ENCODE measurements around the gene DNAJC4. TPM values are rescaled to one million over a fixed set of nuclear protein-coding genes. Genes with fewer than 3 reads are reported as not detected.
A peak's percentile ranks its signal among the peaks of the same experiment; 100 is the strongest.

Gene DNAJC4
- total RNA-seq, 3 donors from 2014 or later: 23.6 to 33.5 (median 32.6) TPM

DNA sequence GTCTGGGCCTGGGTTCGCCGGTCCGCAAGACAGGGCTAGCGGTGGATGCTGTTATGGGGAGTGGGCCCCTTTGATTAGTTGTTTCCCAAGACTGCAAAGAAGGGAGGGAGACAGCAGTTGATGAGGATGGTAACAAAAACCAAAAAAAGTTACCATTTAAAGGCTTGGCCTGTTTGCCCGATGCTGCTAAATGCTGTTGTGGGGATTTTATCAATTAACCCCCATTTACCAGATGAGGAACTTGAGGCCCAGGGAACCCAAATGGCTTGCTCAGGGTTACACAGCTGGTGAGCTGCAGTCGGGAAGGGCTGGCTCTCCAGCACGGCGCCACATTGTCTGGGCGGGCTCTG lies 7.7 kb upstream of the DNAJC4 start:
- Histone ChIP-seq H3K27me3 (no peaks in the 10 kb centered on the region), H3K4me3 (no peak overlapping the region)

DNA sequence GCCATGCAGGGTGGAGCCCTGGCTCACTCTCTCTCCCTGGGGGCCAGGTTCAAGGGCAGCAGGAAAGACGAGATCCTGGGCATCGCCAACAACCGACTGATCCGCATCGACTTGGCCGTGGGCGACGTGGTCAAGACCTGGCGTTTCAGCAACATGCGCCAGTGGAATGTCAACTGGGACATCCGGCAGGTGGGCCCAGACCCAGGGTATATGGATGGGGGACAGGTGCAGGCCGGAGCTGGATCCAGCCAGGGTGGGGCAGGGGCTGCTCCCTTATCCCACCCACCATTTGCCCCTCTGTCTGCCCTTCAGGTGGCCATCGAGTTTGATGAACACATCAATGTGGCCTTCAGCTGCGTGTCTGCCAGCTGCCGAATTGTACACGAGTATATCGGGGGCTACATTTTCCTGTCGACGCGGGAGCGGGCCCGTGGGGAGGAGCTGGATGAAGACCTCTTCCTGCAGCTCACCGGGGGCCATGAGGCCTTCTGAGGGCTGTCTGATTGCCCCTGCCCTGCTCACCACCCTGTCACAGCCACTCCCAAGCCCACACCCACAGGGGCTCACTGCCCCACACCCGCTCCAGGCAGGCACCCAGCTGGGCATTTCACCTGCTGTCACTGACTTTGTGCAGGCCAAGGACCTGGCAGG lies 7.2 kb upstream of the DNAJC4 start:
- H3K27me3 ChIP-seq: no peaks in the 10 kb centered on the region
- no peak for TF ChIP-seq POLR2A (IDR thresholded peaks at IDR 0.05)
- TF ChIP-seq, protein P1, sequence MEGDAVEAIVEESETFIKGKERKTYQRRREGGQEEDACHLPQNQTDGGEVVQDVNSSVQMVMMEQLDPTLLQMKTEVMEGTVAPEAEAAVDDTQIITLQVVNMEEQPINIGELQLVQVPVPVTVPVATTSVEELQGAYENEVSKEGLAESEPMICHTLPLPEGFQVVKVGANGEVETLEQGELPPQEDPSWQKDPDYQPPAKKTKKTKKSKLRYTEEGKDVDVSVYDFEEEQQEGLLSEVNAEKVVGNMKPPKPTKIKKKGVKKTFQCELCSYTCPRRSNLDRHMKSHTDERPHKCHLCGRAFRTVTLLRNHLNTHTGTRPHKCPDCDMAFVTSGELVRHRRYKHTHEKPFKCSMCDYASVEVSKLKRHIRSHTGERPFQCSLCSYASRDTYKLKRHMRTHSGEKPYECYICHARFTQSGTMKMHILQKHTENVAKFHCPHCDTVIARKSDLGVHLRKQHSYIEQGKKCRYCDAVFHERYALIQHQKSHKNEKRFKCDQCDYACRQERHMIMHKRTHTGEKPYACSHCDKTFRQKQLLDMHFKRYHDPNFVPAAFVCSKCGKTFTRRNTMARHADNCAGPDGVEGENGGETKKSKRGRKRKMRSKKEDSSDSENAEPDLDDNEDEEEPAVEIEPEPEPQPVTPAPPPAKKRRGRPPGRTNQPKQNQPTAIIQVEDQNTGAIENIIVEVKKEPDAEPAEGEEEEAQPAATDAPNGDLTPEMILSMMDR (IDR thresholded peaks at IDR 0.05): no peak
- TF ChIP-seq POLR2AphosphoS5 (IDR thresholded peaks at IDR 0.05): no peak
- H3K9me3 ChIP-seq: no peaks in the 10 kb centered on the region
- intact Hi-C loops (cut with DNase I; ENCODE audit: low total_unique reads): no loop called here
- no peak for DNase-seq (ENCODE audit: low spot score in 2 of 2)
- peaks cover 0 to 4% of the 10 kb centered on the region in 2 donors for H3K4me1 ChIP-seq
- H3K27ac ChIP-seq: peak overlapping the region in 1 of 2 donors; percentile 8
- no peaks in the 10 kb centered on the region for H3K36me3 ChIP-seq
- H3K4me3 ChIP-seq: no peak overlapping the region

More for the DNA sequence above, 7.7 kb upstream of the DNAJC4 start:
- DNase-seq (ENCODE audit: low spot score in 2 of 2): no peak
- H3K36me3 ChIP-seq: no peaks in the 10 kb centered on the region
- H3K9me3 ChIP-seq: no peaks in the 10 kb centered on the region
- intact Hi-C loops (cut with DNase I; ENCODE audit: low total_unique reads): no loop called here
- peak overlapping the region in 1 of 2 donors; percentile 8 for H3K27ac ChIP-seq
- TF ChIP-seq POLR2A (IDR thresholded peaks at IDR 0.05): no peak
- TF ChIP-seq, protein P1 (IDR thresholded peaks at IDR 0.05): no peak
- peaks cover 0 to 4% of the 10 kb centered on the region in 2 donors for H3K4me1 ChIP-seq

DNA sequence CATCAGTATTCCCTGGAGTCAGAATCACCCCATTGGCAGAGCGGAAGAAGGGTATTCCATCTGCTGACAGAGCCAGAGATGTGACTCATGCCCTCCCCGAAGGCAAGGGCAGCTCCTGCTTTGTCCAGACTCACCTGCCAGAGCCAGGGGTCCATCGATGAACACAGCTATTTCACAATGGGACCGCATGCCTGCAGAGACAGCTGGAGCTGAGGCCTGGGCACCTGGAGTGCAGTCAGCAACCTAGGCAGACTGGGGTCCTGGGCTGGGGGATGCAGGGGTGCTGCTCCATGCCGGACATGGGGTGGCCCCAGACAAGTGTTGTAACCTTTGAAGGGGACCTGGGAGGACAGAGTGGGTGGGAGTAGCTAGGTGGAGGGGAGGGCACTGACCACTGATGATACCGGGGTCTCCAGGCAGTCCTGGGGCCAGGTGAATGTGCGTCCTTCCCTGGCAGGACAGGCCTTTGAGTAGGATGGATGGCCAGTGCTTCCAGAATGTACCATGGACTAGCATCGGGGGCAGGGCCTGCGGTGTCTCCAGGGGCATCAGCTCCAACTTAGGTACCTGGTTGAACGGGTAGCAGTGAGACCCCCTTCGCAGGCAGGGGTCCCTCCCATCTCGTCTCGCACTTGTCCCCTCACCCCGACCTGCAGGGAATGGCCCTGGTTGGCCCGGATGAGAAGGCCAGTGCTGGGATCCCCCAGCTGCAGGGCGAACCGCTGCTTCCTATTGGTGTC lies 6.0 kb upstream of the DNAJC4 start:
- intact Hi-C loops (cut with DNase I; ENCODE audit: low total_unique reads): no loop called here
- H3K4me3 ChIP-seq: no peak overlapping the region
- no peak for DNase-seq (ENCODE audit: low spot score in 2 of 2)
- H3K4me1 ChIP-seq: peaks cover 0 to 4% of the 10 kb centered on the region in 2 donors
- H3K9me3 ChIP-seq: no peaks in the 10 kb centered on the region
- no peaks in the 10 kb centered on the region for H3K36me3 ChIP-seq
- no peaks in the 10 kb centered on the region for H3K27me3 ChIP-seq
- no peak overlapping the region for H3K27ac ChIP-seq
- TF ChIP-seq, protein P1 (IDR thresholded peaks at IDR 0.05): no peak
- TF ChIP-seq POLR2A (IDR thresholded peaks at IDR 0.05) (no peak), POLR2AphosphoS5 (IDR thresholded peaks at IDR 0.05) (no peak)

DNA sequence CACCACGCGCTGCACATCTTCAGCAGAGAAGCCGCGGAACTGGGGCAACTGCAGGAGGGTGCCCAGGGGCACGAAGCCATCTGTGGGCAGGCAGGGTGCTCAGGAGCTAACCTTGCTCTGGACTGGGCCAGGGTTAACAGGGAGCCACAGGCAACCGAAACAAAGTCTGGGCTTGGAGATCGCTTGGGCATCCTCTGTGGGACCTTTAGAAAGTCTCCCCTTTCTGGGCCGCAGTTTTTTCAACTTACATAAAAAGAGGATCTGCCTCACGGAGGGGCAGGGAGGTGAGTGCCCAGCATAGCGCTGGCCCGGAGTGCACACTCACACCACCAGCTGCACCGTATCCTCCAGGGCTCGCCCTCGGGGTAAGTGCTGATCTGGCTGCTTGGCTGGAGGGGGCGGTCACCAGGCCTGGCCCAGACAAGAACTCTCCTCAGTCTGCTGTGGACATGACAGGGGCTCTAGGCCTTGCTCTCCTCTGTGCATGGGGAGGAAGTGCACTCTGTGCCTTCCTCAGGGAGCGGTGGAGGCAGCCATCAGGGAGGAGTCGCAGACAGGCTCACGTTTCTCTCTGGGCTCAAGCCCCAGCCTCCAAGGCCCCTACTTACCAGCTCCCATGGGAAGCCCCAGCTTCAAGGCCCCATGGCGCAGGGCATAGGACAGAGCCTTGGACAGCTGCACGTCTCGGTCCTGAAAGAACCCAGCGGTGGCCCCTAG lies 5.3 kb upstream of the DNAJC4 start:
- intact Hi-C loops (cut with DNase I; ENCODE audit: low total_unique reads): no loop called here
- TF ChIP-seq, protein P1 (IDR thresholded peaks at IDR 0.05): no peak
- TF ChIP-seq POLR2A (IDR thresholded peaks at IDR 0.05): no peak
- no peak for TF ChIP-seq POLR2AphosphoS5 (IDR thresholded peaks at IDR 0.05)
- Histone ChIP-seq H3K27me3 (no peaks in the 10 kb centered on the region), H3K4me3 (peak overlapping the region; percentile 53 to 89 (median 87)), H3K9me3 (no peaks in the 10 kb centered on the region), H3K4me1 (peaks cover 0 to 4% of the 10 kb centered on the region in 2 donors), H3K36me3 (no peaks in the 10 kb centered on the region), H3K27ac (peak overlapping the region; percentile 91 to 95)
- DNase-seq (ENCODE audit: low spot score in 2 of 2): no peak
